GM21447 (cell line): ENCODE data around the gene FAM83C.

Source experiments
- ATAC-seq: cut with Tn5 transposase; IDR thresholded peaks from one replicate; pipeline ENCODE4 v1.9.1; 2021; ENCODE audit not compliant: unreplicated experiment

Gene FAM83C

DNA sequence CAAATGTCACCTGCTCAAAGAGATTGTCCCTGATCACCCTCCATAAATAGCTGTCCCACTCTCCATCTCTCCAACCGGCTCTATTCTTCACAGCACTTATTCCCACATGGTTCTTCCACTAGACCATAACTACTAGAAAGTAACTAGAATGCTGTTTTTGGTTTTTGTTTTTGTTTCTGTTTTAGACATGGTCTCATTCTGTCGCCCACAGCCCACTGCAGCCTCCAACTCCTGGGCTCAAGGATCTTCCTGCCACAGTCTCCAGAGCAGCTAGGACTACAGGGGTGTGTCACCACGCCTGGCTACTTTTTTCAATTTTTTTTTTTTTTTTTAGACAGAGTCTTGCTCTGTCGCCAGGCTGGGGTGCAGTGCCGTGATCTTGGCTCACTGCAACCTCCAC is 53.5 kb downstream of the FAM83C start:
- ATAC-seq = no peak

DNA sequence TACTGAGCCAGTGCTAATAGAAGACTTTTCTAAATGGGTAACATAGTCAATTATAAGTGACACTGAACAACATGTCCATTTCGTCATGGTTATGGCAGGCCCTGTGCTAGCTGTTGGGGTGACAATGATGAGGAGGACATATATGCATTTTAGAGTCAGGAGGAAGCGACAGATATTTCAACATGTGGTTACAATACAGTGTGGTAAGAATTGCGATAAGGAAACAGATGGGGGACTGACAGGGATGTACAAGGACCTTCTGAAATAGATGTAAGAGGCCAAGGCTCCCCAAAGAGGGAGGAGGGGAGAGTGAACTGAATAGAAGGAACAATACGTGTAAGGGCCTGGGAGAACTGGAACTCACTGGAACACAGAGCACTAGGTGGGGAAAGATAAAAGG is 54.1 kb downstream of the FAM83C start:
- no peak for ATAC-seq

DNA sequence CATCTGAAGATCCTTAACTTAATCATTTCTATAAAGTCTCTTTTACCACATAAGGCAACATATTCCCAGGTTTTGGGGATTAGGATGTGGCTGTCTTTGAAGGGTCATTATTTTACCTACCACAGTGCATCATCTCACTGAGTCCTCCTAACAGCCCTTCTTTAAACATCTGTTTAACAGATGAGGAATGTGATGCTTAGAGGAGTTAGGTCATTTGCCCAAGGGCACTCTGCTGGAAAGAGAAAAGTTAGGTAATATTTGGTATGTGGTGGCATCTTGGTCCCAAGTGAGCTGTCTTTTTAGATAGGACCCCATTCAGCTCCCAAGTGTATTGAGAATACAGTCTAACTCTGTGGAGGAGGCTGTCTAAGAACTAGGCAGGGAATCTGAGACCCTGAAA is 54.7 kb downstream of the FAM83C start:
- ATAC-seq = no peak

DNA sequence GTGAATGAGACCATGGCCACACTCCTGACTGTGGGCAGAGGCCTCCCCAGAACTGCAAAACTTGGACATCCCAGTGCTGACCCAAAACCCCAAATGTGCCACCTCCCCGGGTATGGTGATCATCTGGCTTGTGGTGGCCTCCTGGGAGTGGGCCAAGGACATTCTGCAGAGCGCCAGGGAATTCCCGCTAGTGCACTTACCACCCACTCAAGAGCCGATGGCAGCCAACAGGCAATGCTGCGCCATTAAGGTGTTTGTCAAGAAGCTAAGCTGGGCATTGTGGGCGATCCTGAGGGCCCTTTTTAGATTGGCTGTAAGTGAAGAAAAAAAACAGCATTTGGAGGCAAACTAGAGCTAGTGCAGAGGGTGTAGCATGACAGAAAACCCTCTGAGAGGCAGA is 56.3 kb downstream of the FAM83C start:
- no peak for ATAC-seq
